ENCODE results near the gene KCNK5. TPM values are rescaled to one million over a fixed set of nuclear protein-coding genes. Genes with fewer than 3 reads are reported as not detected.
A peak's percentile ranks its signal among the peaks of the same experiment; 100 is the strongest.

Gene KCNK5
- total and polyA plus RNA-seq, 2 experiments from 2014 or later = 6.6 to 11.4 TPM

DNA sequence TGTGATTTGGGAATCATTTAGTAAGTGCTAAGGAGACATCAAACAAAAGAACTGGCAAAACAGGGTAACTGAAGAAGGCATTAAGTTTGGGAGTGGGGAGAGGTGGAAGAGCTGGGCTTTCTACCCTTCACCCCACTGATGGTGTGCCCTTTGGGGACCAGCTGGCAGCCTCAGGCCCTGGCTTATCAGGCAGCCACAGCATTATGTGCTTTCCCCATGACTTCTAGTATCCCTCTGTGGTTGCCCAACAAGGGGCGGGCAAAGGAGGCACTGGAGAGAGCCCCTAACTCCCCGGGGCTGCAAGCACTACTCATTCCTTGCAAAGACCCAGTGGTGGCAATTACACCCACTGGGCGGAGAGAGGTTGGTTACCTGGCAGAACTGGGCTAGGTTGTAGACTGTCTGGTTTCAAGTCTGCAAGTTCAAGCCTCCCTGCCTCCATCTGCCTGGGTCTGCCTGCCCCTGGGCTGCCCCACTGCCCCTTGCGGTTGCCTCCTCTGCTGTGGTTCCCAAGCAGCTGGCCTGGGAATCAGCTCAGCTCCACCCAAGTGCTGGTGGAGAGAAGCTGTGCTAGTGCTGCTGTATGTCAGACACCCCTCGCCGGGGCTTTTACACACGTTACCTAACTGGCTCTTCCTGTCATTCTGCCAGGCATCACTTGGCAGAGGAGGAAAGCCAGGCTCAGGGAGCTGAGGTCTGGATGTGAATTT lies 29.9 kb downstream of the KCNK5 start:
- Histone ChIP-seq H3K79me2 (peaks cover 13% of the 10 kb centered on the region), H3K4me2 (no peak overlapping the region), H4K20me1 (ENCODE audit: insufficient read depth, poor library complexity, severe bottlenecking) (no peaks in the 10 kb centered on the region), H3K9me2 (replicated peaks; ENCODE audit: insufficient read depth) (no peaks in the 10 kb centered on the region), H3K9me3 (ENCODE audit: low read depth) (no peaks in the 10 kb centered on the region), H3K36me3 (replicated peaks; ENCODE audit: insufficient read depth, low read depth) (no peaks in the 10 kb centered on the region), H3K27me3 (no peaks in the 10 kb centered on the region), H3K4me1 (ENCODE audit: insufficient read depth) (peaks cover 52% of the 10 kb centered on the region), H3K4me3 (no peak overlapping the region), H3K27ac (peak overlapping the region; percentile 25), H2AFZ (no peak overlapping the region)
- TF ChIP-seq EZH2 (IDR thresholded peaks at IDR 0.05; ENCODE audit: borderline replicate concordance) = no peak
- TF ChIP-seq EZH2phosphoT487 (IDR thresholded peaks at IDR 0.05; ENCODE audit: low read depth, severe bottlenecking, unreplicated experiment) = no peak
- TF ChIP-seq, protein P1, sequence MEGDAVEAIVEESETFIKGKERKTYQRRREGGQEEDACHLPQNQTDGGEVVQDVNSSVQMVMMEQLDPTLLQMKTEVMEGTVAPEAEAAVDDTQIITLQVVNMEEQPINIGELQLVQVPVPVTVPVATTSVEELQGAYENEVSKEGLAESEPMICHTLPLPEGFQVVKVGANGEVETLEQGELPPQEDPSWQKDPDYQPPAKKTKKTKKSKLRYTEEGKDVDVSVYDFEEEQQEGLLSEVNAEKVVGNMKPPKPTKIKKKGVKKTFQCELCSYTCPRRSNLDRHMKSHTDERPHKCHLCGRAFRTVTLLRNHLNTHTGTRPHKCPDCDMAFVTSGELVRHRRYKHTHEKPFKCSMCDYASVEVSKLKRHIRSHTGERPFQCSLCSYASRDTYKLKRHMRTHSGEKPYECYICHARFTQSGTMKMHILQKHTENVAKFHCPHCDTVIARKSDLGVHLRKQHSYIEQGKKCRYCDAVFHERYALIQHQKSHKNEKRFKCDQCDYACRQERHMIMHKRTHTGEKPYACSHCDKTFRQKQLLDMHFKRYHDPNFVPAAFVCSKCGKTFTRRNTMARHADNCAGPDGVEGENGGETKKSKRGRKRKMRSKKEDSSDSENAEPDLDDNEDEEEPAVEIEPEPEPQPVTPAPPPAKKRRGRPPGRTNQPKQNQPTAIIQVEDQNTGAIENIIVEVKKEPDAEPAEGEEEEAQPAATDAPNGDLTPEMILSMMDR (IDR thresholded peaks at IDR 0.05; ENCODE audit: poor library complexity) = no peak
- 76% methylated on average over 7 of the region's 7 CpGs for WGBS (ENCODE audit: low lambda C conversion rate, missing lambda C conversion rate)
- DNase-seq (ENCODE audit: low spot score) = no peak

DNA sequence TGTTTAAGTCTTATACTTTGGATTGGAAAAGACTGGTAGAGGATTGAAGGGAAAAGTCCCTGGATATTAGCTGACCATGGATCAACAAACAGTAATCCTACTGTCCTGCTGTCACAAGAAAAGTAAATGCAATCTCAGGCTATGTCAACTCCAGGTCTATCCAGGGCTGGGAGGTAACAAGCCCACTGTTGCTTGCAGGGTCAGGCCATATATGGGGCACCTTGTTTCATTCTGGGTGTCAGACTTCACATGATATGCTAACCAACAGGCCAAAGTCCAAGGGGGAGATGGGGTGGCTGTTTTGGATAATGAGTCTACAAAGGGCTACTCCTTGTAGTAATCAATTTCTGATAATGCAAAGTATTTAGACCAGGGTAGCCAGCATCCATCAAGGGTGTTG lies 30.7 kb downstream of the KCNK5 start:
- H3K27ac ChIP-seq = peak overlapping the region; percentile 25

DNA sequence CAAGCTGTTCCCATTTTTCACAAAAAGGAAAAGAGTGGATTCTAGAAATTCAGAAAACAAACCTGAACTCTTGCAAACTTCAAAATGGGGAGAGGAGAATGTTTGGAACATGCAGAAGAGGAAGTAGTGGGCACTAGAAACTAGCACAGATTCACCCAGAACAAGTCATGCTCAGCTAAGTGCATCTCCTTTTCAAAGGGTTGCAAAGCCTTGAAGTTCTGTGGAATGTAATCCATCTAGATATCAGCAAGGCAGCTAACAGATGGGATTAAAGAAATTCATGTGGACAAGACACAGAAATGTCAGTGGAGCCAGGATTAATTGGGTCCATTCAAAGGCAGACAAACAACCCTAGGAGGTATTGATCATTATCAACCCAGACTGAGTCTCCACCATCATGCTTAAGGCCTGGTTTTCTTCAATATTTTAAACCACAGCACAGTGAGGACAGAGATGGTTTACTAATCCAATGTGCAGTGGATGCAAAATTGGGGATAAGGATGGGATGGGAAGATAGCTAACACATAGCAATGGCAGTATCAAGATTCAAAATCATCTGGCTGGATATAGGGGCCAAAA lies 31.3 kb downstream of the KCNK5 start:
- DNase-seq (ENCODE audit: low spot score) = no peak
- TF ChIP-seq EZH2phosphoT487 (IDR thresholded peaks at IDR 0.05; ENCODE audit: low read depth, severe bottlenecking, unreplicated experiment) (no peak), EZH2 (IDR thresholded peaks at IDR 0.05; ENCODE audit: borderline replicate concordance) (no peak)
- TF ChIP-seq, protein P1 (IDR thresholded peaks at IDR 0.05; ENCODE audit: poor library complexity) = no peak
- Histone ChIP-seq H2AFZ (no peak overlapping the region), H3K27ac (no peak overlapping the region), H3K9me2 (replicated peaks; ENCODE audit: insufficient read depth) (no peaks in the 10 kb centered on the region), H3K36me3 (replicated peaks; ENCODE audit: insufficient read depth, low read depth) (no peaks in the 10 kb centered on the region), H4K20me1 (ENCODE audit: insufficient read depth, poor library complexity, severe bottlenecking) (no peaks in the 10 kb centered on the region), H3K4me2 (no peak overlapping the region), H3K4me3 (no peak overlapping the region), H3K27me3 (no peaks in the 10 kb centered on the region), H3K9me3 (ENCODE audit: low read depth) (no peaks in the 10 kb centered on the region), H3K4me1 (ENCODE audit: insufficient read depth) (peaks cover 43% of the 10 kb centered on the region), H3K79me2 (peaks cover 13% of the 10 kb centered on the region)

More for the DNA sequence above, 30.7 kb downstream of the KCNK5 start:
- Histone ChIP-seq H4K20me1 (ENCODE audit: insufficient read depth, poor library complexity, severe bottlenecking) (no peaks in the 10 kb centered on the region), H3K4me2 (no peak overlapping the region), H2AFZ (no peak overlapping the region), H3K9me3 (ENCODE audit: low read depth) (no peaks in the 10 kb centered on the region), H3K4me3 (no peak overlapping the region), H3K27me3 (no peaks in the 10 kb centered on the region), H3K9me2 (replicated peaks; ENCODE audit: insufficient read depth) (no peaks in the 10 kb centered on the region), H3K4me1 (ENCODE audit: insufficient read depth) (peaks cover 45% of the 10 kb centered on the region), H3K36me3 (replicated peaks; ENCODE audit: insufficient read depth, low read depth) (no peaks in the 10 kb centered on the region), H3K79me2 (peaks cover 13% of the 10 kb centered on the region)
- no peak for DNase-seq (ENCODE audit: low spot score)
- TF ChIP-seq EZH2phosphoT487 (IDR thresholded peaks at IDR 0.05; ENCODE audit: low read depth, severe bottlenecking, unreplicated experiment) (no peak), EZH2 (IDR thresholded peaks at IDR 0.05; ENCODE audit: borderline replicate concordance) (no peak)
- TF ChIP-seq, protein P1 (IDR thresholded peaks at IDR 0.05; ENCODE audit: poor library complexity) = no peak
